GM21786 (cell line): Measurements from ENCODE around the gene ITGB2.

Experiments
- ATAC-seq: cut with Tn5 transposase; IDR thresholded peaks from one replicate; pipeline ENCODE4 v1.9.1; 2021; ENCODE audit not compliant: unreplicated experiment

Gene ITGB2

GRCh38 chr21:44955798-44956175 lies 35.1 kb upstream of the ITGB2 start:
- ATAC-seq = no peak

GRCh38 chr21:44955141-44955797 lies 34.6 kb upstream of the ITGB2 start:
- no peak for ATAC-seq

GRCh38 chr21:44954281-44954771 lies 33.6 kb upstream of the ITGB2 start:
- no peak for ATAC-seq

GRCh38 chr21:44953628-44954021 lies 32.9 kb upstream of the ITGB2 start:
- no peak for ATAC-seq

GRCh38 chr21:44952929-44953627 lies 32.4 kb upstream of the ITGB2 start:
- no peak for ATAC-seq

- no peak for ATAC-seq
Observed at GRCh38 chr21:44952116-44952928, 31.6 kb upstream of the ITGB2 start.

GRCh38 chr21:44951186-44951915 lies 30.7 kb upstream of the ITGB2 start:
- ATAC-seq = no peak

GRCh38 chr21:44950351-44950750 lies 29.7 kb upstream of the ITGB2 start:
- no peak for ATAC-seq

GRCh38 chr21:44949779-44950198 lies 29.1 kb upstream of the ITGB2 start:
- ATAC-seq = peak; percentile 56

- no peak for ATAC-seq
Observed at GRCh38 chr21:44949161-44949778, 28.6 kb upstream of the ITGB2 start.

- no peak for ATAC-seq
Observed at GRCh38 chr21:44948426-44949120, 27.9 kb upstream of the ITGB2 start.

- no peak for ATAC-seq
Observed at GRCh38 chr21:44947930-44948331, 27.2 kb upstream of the ITGB2 start.

- ATAC-seq = no peak
Observed at GRCh38 chr21:44947111-44947929, 26.6 kb upstream of the ITGB2 start.

- ATAC-seq = no peak
Observed at GRCh38 chr21:44946254-44947041, 25.7 kb upstream of the ITGB2 start.

GRCh38 chr21:44944596-44944995 lies 23.9 kb upstream of the ITGB2 start:
- no peak for ATAC-seq

GRCh38 chr21:44943686-44944550 lies 23.2 kb upstream of the ITGB2 start:
- no peak for ATAC-seq

- no peak for ATAC-seq
Observed at GRCh38 chr21:44943005-44943685, 22.4 kb upstream of the ITGB2 start.
